ENCODE data around the gene CUX1. TPM values are rescaled to one million over a fixed set of nuclear protein-coding genes. Genes with fewer than 3 reads are reported as not detected.

Gene CUX1
- total RNA-seq, 1 experiment from 2014 or later: 53.5 TPM

- no peak overlapping the region for H4K5ac ChIP-seq (ENCODE audit: insufficient read length, low read depth, low read length)
- Mint-ChIP-seq H3K4me1 (peaks cover 24 to 36% of the 10 kb centered on the region in 2 experiments), H3K36me3 (ENCODE audit: insufficient read depth in 1 of 3, low read depth in 3 of 3) (peaks cover 32 to 38% (median 33%) of the 10 kb centered on the region in 3 experiments)
These were observed 263.8 kb downstream of the CUX1 start for GRCh38 chr7:102081244-102081627.

More at GRCh38 chr7:102081244-102081627, 263.8 kb downstream of the CUX1 start:
- no peak overlapping the region for H2AFZ ChIP-seq (ENCODE audit: low read length)
- no peak for TF ChIP-seq CTCF (conservative IDR thresholded peaks at IDR 0.05)
- no peak overlapping the region for H2BK120ac ChIP-seq (ENCODE audit: low read depth, low read length, poor library complexity, severe bottlenecking)
- H3K18ac ChIP-seq (ENCODE audit: insufficient read length, low read depth, low read length): no peak overlapping the region
- H4K20me1 ChIP-seq (ENCODE audit: control insufficient read depth, insufficient read depth, insufficient read length): no peaks in the 10 kb centered on the region
- H4K91ac ChIP-seq (ENCODE audit: insufficient read length, low read depth, low read length): no peak overlapping the region
- Mint-ChIP-seq H3K9me3 (peaks cover 8 to 14% of the 10 kb centered on the region in 2 experiments; a peak in 4 of 5 replicates), H3K27me3 (ENCODE audit: low read depth) (no peaks in the 10 kb centered on the region), H3K4me3 (no peak overlapping the region), H3K27ac (peak overlapping the region in 2 of 3 experiments; percentile 5 to 47; a peak in 2 of 7 replicates)
- no peak overlapping the region for H2BK5ac ChIP-seq (ENCODE audit: insufficient read length, low read length)
- H3K23me2 ChIP-seq (ENCODE audit: insufficient read length, low read depth, low read length, poor library complexity, severe bottlenecking): no peaks in the 10 kb centered on the region
- no peak overlapping the region for H3K14ac ChIP-seq (ENCODE audit: insufficient read depth, low read length)
- H2AK5ac ChIP-seq (ENCODE audit: insufficient read length, low read length): no peak overlapping the region
- no peak overlapping the region for H2BK15ac ChIP-seq (ENCODE audit: low read depth, low read length)
- no peaks in the 10 kb centered on the region for H3K79me1 ChIP-seq (ENCODE audit: insufficient read depth, low read depth, low read length, poor library complexity, severe bottlenecking)
- no peak overlapping the region for H3K4me2 ChIP-seq (ENCODE audit: insufficient read depth, insufficient read length, low read length)
- H3K27ac ChIP-seq (ENCODE audit: insufficient read length, low read depth, low read length): no peak overlapping the region
- H3K27me3 ChIP-seq (ENCODE audit: insufficient read depth, low read length): no peaks in the 10 kb centered on the region
- H3K9me3 ChIP-seq (ENCODE audit: control insufficient read depth, low read depth, low read length): no peaks in the 10 kb centered on the region
- no peak overlapping the region for H3K4ac ChIP-seq (ENCODE audit: low read depth, low read length)
- H3K56ac ChIP-seq (ENCODE audit: insufficient read length, low read depth, low read length): no peak overlapping the region
- H3T11ph ChIP-seq (ENCODE audit: low read length): no peak overlapping the region
- H3K4me1 ChIP-seq (ENCODE audit: insufficient read depth, low read length): no peaks in the 10 kb centered on the region; the same call in 1 of the 2 replicates
- WGBS (ENCODE audit: extremely low coverage, insufficient read length, low lambda C conversion rate): no CpG with 5 or more reads among the region's 9 CpGs
- H3K79me2 ChIP-seq (ENCODE audit: insufficient read depth, low read length): no peaks in the 10 kb centered on the region
- H3K23ac ChIP-seq (ENCODE audit: insufficient read length, low read depth, low read length): no peak overlapping the region
- H2BK12ac ChIP-seq (ENCODE audit: insufficient read length, low read depth, low read length): no peak overlapping the region
- no peak overlapping the region for H3K9ac ChIP-seq (ENCODE audit: extremely low read depth, insufficient read length, low read length)
- no peak for DNase-seq
- no peak overlapping the region for H4K8ac ChIP-seq (replicated peaks; ENCODE audit: insufficient read length, low read depth, low read length)
- no peak overlapping the region for H2BK20ac ChIP-seq (ENCODE audit: low read depth, low read length, poor library complexity, severe bottlenecking)

Measured in H9 (cell line).